Esophagus squamous epithelium (tissue), 5 donors: ENCODE data around the gene ATG9B. TPM values are rescaled to one million over a fixed set of nuclear protein-coding genes. Genes with fewer than 3 reads are reported as not detected.
A peak's percentile ranks its signal among the peaks of the same experiment; 100 is the strongest.

ENCODE experiments used
- DNase-seq: peaks from one replicate; lab custom pipeline; 2025; lab: John Stamatoyannopoulos, UW
- H3K27ac ChIP-seq, 4 donors: fragments of 200-600 bp; sonication (generic); one replicate each; pipeline ENCODE4 v1.5.1; 2016 to 2019; ENCODE audit warnings: mild to moderate bottlenecking in 1 of 4
- H3K27me3 ChIP-seq, 4 donors: fragments of 200-600 bp; sonication (generic); 1 replicate in 3 of 4; 2 replicates in 1 of 4; pipeline versions ENCODE4 v1.5.1 to v1.6.0; 2017 to 2021; ENCODE audit warnings: antibody characterized with exemption in 1 of 4
- H3K36me3 ChIP-seq, 3 donors: fragments of 200-600 bp; sonication (generic); one replicate each; pipeline ENCODE4 v1.5.1; 2016 to 2019
- H3K4me1 ChIP-seq, 3 donors: fragments of 200-600 bp; sonication (generic); one replicate each; pipeline ENCODE4 v1.5.1; 2017 to 2019
- H3K4me3 ChIP-seq, 4 donors: fragments of 200-600 bp; sonication (generic); 1 replicate in 3 of 4; 2 replicates in 1 of 4; pipeline ENCODE4 v1.5.1; 2016 to 2019; ENCODE audit warnings: mild to moderate bottlenecking in 2 of 4, moderate library complexity in 1 of 4
- H3K9me3 ChIP-seq, 3 donors: fragments of 200-600 bp; sonication (generic); one replicate each; pipeline ENCODE4 v1.5.1; 2016 to 2019
- POLR2A ChIP-seq, 4 donors: fragments of 450-650 bp; IDR thresholded peaks; one replicate each; pipeline ENCODE4 v1.6.1; 2017; ENCODE audit warnings: antibody characterized with exemption in 4 of 4, mild to moderate bottlenecking in 4 of 4, moderate library complexity in 3 of 4
- WGBS, 2 donors: methylation state at CpG; one replicate each; pipeline ENCODE4 v1.1.5; 2018; 5-methylcytosine and 5-hydroxymethylcytosine counted together
- intact Hi-C: fragments of 100-400 bp; cut with DNase I; formaldehyde crosslinking; loops from one replicate; pipeline ENCODE4 v1.15.0; 2022
- total RNA-seq, 4 donors: library from RNA; depleted of rRNA; stranded (reverse); fragments of >200 nt; gene quantifications; one replicate each; pipeline ENCODE4 v1.1.0, GENCODE V29; 2016
- TF ChIP-seq, protein P1 (sequence below), 6 experiments: fragments of 450-650 bp in 4 of 6; fragments of 200-600 bp in 2 of 6; sonication (generic) in 2 of 6; IDR thresholded peaks; one replicate each; pipeline ENCODE4 v1.5.1; 2016 to 2019; ENCODE audit warnings: antibody characterized with exemption in 6 of 6, mild to moderate bottlenecking in 4 of 6, moderate library complexity in 4 of 6
- donor health status: DM: yes; HTN: yes; CAD: no.

Gene ATG9B
- total RNA-seq, 4 donors from 2014 or later: 1.5 to 45.2 (median 12.8) TPM

GRCh38 chr7:151009327-151010036, 14.8 kb downstream of the ATG9B start:
- no peak overlapping the region for H3K27ac ChIP-seq
- intact Hi-C loops: no loop called here
- H3K36me3 ChIP-seq: no peaks in the 10 kb centered on the region
- no peak for TF ChIP-seq POLR2A (IDR thresholded peaks at IDR 0.05)
- TF ChIP-seq, protein P1, sequence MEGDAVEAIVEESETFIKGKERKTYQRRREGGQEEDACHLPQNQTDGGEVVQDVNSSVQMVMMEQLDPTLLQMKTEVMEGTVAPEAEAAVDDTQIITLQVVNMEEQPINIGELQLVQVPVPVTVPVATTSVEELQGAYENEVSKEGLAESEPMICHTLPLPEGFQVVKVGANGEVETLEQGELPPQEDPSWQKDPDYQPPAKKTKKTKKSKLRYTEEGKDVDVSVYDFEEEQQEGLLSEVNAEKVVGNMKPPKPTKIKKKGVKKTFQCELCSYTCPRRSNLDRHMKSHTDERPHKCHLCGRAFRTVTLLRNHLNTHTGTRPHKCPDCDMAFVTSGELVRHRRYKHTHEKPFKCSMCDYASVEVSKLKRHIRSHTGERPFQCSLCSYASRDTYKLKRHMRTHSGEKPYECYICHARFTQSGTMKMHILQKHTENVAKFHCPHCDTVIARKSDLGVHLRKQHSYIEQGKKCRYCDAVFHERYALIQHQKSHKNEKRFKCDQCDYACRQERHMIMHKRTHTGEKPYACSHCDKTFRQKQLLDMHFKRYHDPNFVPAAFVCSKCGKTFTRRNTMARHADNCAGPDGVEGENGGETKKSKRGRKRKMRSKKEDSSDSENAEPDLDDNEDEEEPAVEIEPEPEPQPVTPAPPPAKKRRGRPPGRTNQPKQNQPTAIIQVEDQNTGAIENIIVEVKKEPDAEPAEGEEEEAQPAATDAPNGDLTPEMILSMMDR (IDR thresholded peaks at IDR 0.05): no peak
- peaks cover 12 to 79% (median 35%) of the 10 kb centered on the region in 3 donors for H3K4me1 ChIP-seq
- H3K9me3 ChIP-seq: no peaks in the 10 kb centered on the region
- H3K27me3 ChIP-seq: peaks cover 0 to 75% (median 5%) of the 10 kb centered on the region in 4 donors
- WGBS, 2 donors: 60 to 65% methylated on average over 2 to 5 of the region's 22 CpGs
- no peak for DNase-seq
- no peak overlapping the region for H3K4me3 ChIP-seq

GRCh38 chr7:151008511-151009323, 15.6 kb downstream of the ATG9B start:
- Histone ChIP-seq H3K9me3 (no peaks in the 10 kb centered on the region), H3K4me3 (peak overlapping the region in 2 of 4 donors; percentile 23 to 37), H3K27ac (peak overlapping the region in 2 of 4 donors; percentile 26 to 37), H3K4me1 (peaks cover 12 to 71% (median 35%) of the 10 kb centered on the region in 3 donors), H3K36me3 (no peaks in the 10 kb centered on the region), H3K27me3 (peaks cover 0 to 68% (median 4%) of the 10 kb centered on the region in 4 donors)
- no peak for DNase-seq
- no peak for TF ChIP-seq POLR2A (IDR thresholded peaks at IDR 0.05)
- TF ChIP-seq, protein P1 (IDR thresholded peaks at IDR 0.05): peak; percentile 47 to 79 (median 65)
- WGBS, 2 donors: 44 to 55% methylated on average over 13 to 23 of the region's 40 CpGs
- intact Hi-C loops: no loop called here

DNA sequence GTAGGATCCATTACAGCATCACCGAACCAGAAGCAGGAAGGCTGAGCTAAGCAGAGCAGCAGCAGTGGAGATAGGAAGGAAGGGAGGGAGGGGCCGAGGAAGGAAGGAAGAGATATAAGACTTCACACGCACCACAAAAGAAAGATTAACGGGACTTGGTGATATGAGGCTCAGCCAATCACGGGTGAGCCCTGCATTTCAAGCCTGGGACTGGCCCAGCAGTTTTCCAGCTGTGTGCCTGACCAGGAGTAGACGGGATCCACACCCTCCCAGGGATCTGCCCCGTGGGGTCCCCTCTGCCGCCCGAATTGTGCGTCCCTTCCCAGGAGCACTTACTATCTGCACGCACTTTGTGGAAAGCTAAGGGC, 16.2 kb downstream of the ATG9B start:
- Histone ChIP-seq H3K9me3 (no peaks in the 10 kb centered on the region), H3K27me3 (peaks cover 0 to 62% (median 2%) of the 10 kb centered on the region in 4 donors), H3K4me3 (peak overlapping the region in 1 of 4 donors; percentile 37), H3K36me3 (no peaks in the 10 kb centered on the region), H3K27ac (peak overlapping the region in 2 of 4 donors; percentile 26 to 37), H3K4me1 (peaks cover 6 to 65% (median 29%) of the 10 kb centered on the region in 3 donors)
- TF ChIP-seq POLR2A (IDR thresholded peaks at IDR 0.05): no peak
- TF ChIP-seq, protein P1 (IDR thresholded peaks at IDR 0.05): no peak
- intact Hi-C loops: no loop called here
- 16 to 19% methylated on average over 7 to 10 of the region's 11 CpGs for WGBS, 2 donors
- DNase-seq: no peak

DNA sequence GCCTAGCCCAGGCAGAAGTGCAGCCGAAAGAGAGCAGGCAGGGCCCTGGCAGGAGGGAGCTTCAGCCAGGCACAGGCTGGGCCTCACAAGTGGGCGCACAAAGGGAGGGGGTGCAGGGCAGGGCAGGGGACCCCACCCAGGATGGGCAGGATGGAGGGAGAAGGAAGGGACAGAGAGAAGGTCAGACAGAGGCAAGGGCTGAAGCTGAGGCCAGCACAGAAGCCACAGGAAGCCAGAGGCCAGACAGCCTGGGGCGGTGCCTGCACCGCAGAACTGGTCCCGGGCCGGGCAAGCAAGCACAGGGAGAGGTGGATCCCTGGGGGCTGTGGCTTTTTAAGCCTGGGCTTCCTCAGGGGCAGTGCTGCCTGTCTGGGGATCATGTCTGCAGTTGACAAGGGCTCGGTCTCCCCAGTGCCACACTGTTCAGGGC, 16.8 kb downstream of the ATG9B start:
- 50 to 88% methylated on average over 2 to 4 of the region's 7 CpGs for WGBS, 2 donors
- Histone ChIP-seq H3K9me3 (no peaks in the 10 kb centered on the region), H3K4me3 (no peak overlapping the region), H3K27me3 (peaks cover 0 to 55% (median 0%) of the 10 kb centered on the region in 4 donors), H3K4me1 (peaks cover 3 to 59% (median 26%) of the 10 kb centered on the region in 3 donors), H3K36me3 (no peaks in the 10 kb centered on the region), H3K27ac (peak overlapping the region in 2 of 4 donors; percentile 26 to 37)
- TF ChIP-seq, protein P1 (IDR thresholded peaks at IDR 0.05): no peak
- TF ChIP-seq POLR2A (IDR thresholded peaks at IDR 0.05): no peak
- DNase-seq: no peak
- intact Hi-C loops: no loop called here
